Measurements from ENCODE around the gene DGKZ. TPM values are rescaled to one million over a fixed set of nuclear protein-coding genes. Genes with fewer than 3 reads are reported as not detected.

The DGKZ gene
- total RNA-seq, 1 experiment from 2014 or later = 43.7 TPM

DNA sequence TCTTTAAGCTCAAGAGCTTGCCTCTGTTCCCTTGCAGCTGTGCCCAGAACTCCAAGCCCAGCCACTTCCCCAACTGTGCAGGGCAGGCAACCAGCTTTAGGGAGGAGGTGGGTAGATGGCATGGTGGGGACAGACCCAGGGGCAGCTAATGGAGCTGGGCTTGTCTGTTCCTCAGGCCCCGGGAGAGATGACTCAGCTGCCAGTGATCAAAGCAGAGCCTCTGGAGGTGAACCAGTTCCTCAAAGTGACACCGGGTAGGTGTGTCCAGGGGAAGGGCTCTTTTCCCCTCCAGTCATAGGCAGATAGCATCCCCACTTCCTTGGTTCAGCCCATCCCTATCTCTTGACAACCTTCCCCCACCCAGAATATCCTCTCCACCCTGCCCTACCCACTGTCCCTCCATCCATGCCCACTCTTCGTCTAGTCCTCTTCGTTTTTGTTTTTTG lies 37.4 kb upstream of the DGKZ start:
- Histone ChIP-seq H3K27ac (no peak overlapping the region), H3K4me1 (replicated peaks) (peaks cover 10% of the 10 kb centered on the region; the same call in 1 of the 2 replicates), H3K4me3 (no peak overlapping the region), H3K9me3 (replicated peaks) (no peaks in the 10 kb centered on the region), H3K36me3 (peaks cover 89% of the 10 kb centered on the region), H3K27me3 (replicated peaks) (no peaks in the 10 kb centered on the region)
- no peak for DNase-seq (ENCODE audit: low read depth in 1 of 2, low spot score in 2 of 2)

DNA sequence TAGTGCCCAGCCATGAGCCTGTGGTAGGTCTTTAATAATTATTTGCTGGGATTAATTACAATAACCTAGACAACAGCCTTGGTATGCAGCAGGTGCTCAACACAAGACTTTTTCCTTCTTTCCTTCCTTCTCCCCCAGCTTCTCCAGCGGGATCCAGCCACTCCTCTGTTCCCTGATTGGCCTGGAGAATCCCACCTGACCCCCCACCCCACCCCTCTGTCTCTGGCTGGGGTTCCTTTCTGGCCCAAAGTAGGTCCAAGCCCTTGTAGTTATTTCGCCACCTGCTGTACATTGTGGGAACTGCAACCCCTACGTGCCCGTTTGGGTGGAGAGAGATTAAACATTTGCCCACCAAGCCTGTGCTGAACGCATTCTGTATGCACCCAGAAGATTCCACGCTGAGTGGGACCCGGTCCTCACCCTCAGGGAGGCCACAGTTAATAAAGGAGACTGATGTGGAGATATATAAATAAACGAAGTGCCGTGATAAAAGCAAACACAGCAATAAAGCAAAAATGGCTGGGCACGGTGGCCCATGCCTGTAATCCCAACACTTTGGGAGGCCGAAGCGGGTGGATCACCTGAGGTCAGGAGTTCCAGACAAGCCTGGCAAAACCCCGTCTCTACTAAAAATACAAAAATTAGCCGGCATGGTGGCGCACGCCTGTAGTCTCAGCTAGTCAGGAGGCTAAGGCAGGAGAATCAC lies 32.1 kb upstream of the DGKZ start:
- DNase-seq (ENCODE audit: low read depth in 1 of 2, low spot score in 2 of 2) = peak; percentile 70 to 86
- peaks cover 98% of the 10 kb centered on the region for H3K36me3 ChIP-seq

DNA sequence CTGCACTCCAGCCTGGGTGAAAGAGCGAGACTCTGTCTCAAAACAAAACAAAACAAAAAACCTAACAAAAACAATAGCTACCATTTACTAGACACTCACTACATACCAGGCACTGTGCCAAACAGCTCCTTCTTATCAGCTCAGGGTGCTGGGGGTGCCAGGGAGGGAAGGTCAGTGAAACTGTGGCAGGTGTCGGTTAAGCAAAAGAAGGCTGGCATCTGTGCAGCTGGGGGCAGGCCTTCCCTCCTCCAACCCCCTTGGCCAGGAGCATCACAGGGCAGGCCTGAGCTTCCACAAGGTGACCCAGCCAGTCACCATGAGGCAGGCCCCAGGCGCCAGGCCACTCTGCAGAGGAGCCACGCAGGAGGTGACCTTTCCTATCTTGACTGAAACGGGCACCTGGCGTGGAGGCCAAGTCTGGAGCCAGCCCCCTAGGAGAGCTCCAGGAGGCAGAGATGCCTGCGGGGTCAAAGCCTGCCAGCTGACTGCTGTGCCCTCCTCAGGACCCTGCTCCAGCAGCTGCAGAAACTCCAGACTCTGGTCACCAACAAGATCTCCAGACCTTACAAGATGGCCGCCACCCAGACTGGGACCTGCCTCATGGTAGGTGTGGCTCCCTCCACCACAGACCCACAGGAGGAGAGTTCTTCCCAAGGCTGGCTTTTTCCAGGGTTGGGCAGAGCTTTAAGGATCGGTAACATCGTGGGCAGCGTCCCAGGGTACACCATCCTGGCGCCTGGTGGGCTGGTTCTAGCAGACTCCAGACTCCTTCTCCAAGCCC lies 31.3 kb upstream of the DGKZ start:
- no peaks in the 10 kb centered on the region for H3K4me1 ChIP-seq (replicated peaks)
- H3K9me3 ChIP-seq (replicated peaks) = no peaks in the 10 kb centered on the region
- peaks cover 98% of the 10 kb centered on the region for H3K36me3 ChIP-seq
- no peak overlapping the region for H3K4me3 ChIP-seq
- DNase-seq (ENCODE audit: low read depth in 1 of 2, low spot score in 2 of 2) = no peak
- H3K27me3 ChIP-seq (replicated peaks) = no peaks in the 10 kb centered on the region
- H3K27ac ChIP-seq = no peak overlapping the region

More for the DNA sequence above, 32.1 kb upstream of the DGKZ start:
- Histone ChIP-seq H3K4me3 (no peak overlapping the region), H3K4me1 (replicated peaks) (no peaks in the 10 kb centered on the region), H3K27me3 (replicated peaks) (no peaks in the 10 kb centered on the region), H3K27ac (no peak overlapping the region), H3K9me3 (replicated peaks) (no peaks in the 10 kb centered on the region)

DNA sequence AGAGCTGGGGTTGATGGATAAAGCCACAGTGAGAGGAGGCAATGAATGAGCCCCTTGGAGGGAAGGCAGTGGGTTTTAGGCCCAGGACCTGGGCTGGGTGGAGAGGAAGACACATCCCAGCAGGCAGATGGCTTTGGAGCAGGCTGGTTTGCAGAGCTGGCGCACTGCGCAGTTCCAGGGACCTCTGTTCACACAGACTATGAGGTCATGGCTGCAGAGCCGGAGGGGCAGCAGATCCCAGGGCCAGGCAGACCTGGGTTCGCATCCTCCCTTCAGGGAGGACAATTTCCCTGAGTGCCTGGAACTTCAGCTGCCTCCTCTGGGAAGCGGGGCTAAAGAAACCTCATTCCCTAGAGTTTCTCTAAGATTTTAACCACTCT lies 28.2 kb upstream of the DGKZ start:
- no peak overlapping the region for H3K4me3 ChIP-seq
- peaks cover 90% of the 10 kb centered on the region for H3K36me3 ChIP-seq
- no peaks in the 10 kb centered on the region for H3K27me3 ChIP-seq (replicated peaks)
- H3K27ac ChIP-seq = no peak overlapping the region
- DNase-seq (ENCODE audit: low read depth in 1 of 2, low spot score in 2 of 2) = no peak
- no peaks in the 10 kb centered on the region for H3K9me3 ChIP-seq (replicated peaks)
- H3K4me1 ChIP-seq (replicated peaks) = no peaks in the 10 kb centered on the region

DNA sequence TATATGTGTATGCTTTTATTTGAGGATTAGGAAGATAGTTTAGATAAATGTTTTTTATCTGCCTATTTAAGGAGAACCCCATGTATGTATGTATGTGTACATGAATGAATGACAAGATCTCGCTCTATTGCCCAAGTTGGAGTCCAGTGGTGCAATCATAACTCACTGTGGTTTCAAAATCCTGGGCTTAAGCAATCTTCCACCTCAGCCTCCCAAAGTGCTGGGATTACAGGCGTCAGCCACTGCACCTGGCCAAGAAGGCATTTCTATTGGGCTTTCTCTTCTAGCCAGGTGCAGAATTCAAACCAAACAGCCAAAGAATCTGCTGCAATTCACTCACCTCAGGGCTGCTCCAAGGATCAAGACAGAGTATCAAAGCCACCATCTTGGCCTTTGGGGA lies 25.5 kb upstream of the DGKZ start:
- Histone ChIP-seq H3K27me3 (replicated peaks) (no peaks in the 10 kb centered on the region), H3K27ac (no peak overlapping the region), H3K36me3 (peaks cover 65% of the 10 kb centered on the region), H3K4me3 (no peak overlapping the region), H3K4me1 (replicated peaks) (no peaks in the 10 kb centered on the region), H3K9me3 (replicated peaks) (no peaks in the 10 kb centered on the region)
- DNase-seq (ENCODE audit: low read depth in 1 of 2, low spot score in 2 of 2) = no peak

DNA sequence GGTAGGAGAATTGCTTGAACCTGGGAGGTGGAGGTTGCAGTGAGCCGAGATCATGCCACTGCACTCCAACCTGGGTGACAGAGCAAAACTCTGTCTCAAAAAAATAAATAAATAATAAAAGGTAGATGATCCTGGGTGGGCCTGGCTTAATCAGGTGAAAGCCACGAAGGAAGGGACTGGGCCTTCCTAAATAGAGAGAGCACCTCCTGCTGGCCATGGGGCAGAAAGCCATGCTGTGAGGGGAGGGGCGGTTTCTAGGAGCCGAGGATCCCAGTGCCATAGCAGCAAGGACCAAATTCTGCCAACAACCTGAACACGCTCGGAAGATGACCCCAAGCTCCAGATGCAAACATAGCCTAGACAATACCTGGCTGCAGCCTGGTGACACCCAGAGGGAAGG lies 24.5 kb upstream of the DGKZ start:
- Histone ChIP-seq H3K4me3 (no peak overlapping the region), H3K27me3 (replicated peaks) (no peaks in the 10 kb centered on the region), H3K9me3 (replicated peaks) (no peaks in the 10 kb centered on the region), H3K27ac (no peak overlapping the region), H3K4me1 (replicated peaks) (no peaks in the 10 kb centered on the region), H3K36me3 (peaks cover 55% of the 10 kb centered on the region)
- DNase-seq (ENCODE audit: low read depth in 1 of 2, low spot score in 2 of 2) = peak; percentile 38 to 57

DNA sequence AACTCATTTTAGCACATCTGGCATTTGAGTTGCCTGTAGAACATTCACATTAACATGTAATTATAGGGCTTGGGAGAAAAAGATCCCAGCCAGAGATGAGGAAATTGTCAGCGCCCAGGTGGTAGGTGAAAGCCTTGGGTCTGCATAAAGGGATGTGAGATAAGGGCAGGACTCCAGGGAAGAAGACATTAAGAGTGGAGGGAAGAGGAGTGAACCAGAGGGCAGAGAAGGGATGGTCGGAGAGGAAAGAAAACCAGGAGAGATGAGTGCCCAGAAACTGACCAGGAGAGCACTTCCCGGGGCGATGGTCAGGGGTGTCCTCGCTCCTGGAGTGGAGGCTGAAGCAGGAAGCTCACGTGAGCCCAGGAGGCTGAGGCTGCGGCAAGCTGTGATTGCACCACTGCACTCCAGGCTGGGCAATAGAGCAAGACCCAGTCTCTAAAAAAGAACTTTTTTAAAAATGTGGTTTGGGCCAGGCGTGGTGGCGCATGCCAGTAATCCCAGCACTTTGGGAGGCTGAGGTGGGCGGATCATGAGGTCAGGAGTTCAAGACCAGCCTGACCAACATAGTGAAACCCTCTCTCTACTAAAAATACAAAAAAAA lies 20.3 kb upstream of the DGKZ start:
- peaks cover 9% of the 10 kb centered on the region for H3K27me3 ChIP-seq (replicated peaks)
- H3K4me3 ChIP-seq = no peak overlapping the region
- H3K36me3 ChIP-seq = peaks cover 14% of the 10 kb centered on the region
- H3K4me1 ChIP-seq (replicated peaks) = no peaks in the 10 kb centered on the region
- DNase-seq (ENCODE audit: low read depth in 1 of 2, low spot score in 2 of 2) = no peak
- H3K9me3 ChIP-seq (replicated peaks) = no peaks in the 10 kb centered on the region
- H3K27ac ChIP-seq = no peak overlapping the region

DNA sequence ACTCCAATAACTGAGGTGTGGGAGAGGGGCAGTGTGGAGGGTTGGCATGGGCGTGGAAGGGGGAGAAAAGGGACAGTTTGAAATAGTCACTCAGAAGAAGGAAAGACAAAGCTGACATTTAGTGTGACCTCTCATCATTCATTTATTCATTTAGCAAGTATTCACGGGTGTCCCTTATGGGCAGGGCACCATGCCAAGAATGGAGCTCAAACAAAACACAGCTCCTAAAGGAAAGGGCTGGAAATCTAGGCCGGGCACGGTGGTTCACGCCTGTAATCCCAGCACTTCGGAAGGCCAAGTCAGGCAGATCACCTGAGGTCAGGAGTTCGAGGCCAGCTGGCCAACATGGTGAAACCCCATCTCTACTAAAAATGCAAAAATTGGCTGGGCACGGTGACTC lies 19.4 kb upstream of the DGKZ start:
- Histone ChIP-seq H3K4me1 (replicated peaks) (peaks cover 4% of the 10 kb centered on the region), H3K4me3 (no peak overlapping the region), H3K27me3 (replicated peaks) (peaks cover 18% of the 10 kb centered on the region), H3K9me3 (replicated peaks) (no peaks in the 10 kb centered on the region), H3K27ac (no peak overlapping the region), H3K36me3 (peaks cover 5% of the 10 kb centered on the region)
- DNase-seq (ENCODE audit: low read depth in 1 of 2, low spot score in 2 of 2) = no peak

DNA sequence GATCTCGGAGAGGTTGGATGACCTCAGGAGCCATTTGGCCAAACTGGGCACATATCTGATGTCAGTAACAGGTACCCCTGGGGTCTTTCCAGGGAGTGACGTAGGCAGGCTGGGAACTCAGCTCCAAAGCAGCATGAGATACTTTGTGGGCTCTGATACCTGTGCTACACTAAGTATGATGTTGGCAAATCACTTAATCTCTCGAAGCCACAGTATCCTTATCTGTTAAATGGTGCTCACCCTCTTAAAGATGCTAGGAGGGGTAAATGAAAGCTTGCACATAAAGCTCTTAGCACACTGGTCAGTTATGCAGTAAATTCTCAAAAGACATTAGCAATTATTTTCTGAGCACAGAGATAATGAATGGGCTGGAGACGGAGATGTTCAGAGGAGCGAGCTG lies 17.1 kb upstream of the DGKZ start:
- DNase-seq (ENCODE audit: low read depth in 1 of 2, low spot score in 2 of 2) = no peak
- H3K4me1 ChIP-seq (replicated peaks) = peaks cover 10% of the 10 kb centered on the region
- H3K36me3 ChIP-seq = no peaks in the 10 kb centered on the region
- H3K27me3 ChIP-seq (replicated peaks) = peaks cover 33% of the 10 kb centered on the region
- H3K4me3 ChIP-seq = no peak overlapping the region
- no peak overlapping the region for H3K27ac ChIP-seq
- 0 out of 2 replicates have a peak, but pooled peaks cover 4% of the 10 kb centered on the region for H3K9me3 ChIP-seq (replicated peaks)

DNA sequence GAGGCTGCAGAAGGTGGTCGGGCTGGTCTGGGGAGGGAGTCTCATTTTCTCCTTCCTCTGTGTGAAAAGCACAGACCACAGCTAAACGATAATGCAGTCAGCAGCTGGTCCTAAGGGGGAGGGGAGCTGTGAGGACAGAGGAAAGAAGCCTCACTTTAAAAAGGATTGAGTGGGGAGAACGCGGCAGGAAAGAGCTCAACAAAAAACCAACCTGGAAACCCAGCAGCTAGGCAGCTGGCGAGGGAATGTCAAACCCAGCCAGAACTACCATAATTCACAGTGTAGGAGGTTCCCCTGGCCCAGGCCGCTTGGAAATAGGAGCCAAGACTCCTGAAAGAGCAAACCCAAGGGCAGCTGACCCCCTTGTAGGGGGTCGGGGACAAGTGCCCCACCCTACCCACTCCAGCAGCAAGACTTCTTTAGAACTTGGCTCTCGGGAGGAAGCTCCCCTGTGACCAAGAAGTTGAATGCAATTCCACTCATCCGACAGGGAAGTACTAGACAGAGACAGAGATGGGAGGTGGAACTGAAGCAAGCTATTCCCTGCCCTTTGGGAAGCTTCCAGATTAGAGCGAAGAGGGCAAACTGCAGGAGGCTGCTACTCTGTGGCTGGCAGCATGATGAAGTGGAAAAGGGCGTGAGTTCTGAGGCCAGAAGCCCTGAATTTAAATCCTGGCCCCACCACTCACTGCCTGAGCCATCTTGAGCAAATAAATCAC lies 16.5 kb upstream of the DGKZ start:
- no peak for DNase-seq (ENCODE audit: low read depth in 1 of 2, low spot score in 2 of 2)
- H3K27ac ChIP-seq = no peak overlapping the region

DNA sequence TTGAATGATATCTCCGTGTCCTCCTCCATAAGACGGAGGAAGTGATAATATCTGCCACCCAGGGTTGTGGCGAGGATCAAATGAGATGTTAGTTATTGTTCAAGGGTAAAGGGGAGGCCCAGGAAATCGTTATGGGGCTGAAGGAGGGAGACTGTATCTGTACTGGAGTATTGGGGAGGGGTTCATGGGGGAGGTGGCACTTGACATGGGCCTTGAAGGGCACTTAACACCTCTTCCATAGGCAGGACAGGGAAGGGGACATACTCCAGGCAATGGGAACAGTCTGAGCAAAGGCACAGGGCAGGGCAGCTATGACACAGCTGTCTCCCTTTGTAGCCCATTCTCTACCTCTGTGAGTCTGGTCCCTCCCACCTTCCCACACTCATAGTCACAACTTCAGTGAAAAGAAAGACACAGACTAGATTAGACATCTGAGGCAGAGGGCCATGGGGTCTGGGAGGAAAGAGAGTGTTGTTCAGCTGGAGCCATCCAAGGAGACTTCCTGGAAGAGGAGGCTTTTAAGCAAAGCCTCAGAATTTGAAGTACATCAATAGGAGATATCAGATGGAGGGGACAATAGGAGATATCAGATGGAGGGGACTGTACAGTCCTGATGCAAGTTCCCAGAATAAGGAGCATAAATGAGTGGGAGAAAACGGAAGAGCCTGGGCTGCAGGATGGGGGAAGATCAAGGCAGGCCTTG lies 15.8 kb upstream of the DGKZ start:
- H3K27ac ChIP-seq = no peak overlapping the region
- H3K27me3 ChIP-seq (replicated peaks) = peaks cover 33% of the 10 kb centered on the region
- 0 out of 2 replicates have a peak, but pooled peaks cover 4% of the 10 kb centered on the region for H3K9me3 ChIP-seq (replicated peaks)
- peaks cover 10% of the 10 kb centered on the region for H3K4me1 ChIP-seq (replicated peaks)
- no peaks in the 10 kb centered on the region for H3K36me3 ChIP-seq
- H3K4me3 ChIP-seq = no peak overlapping the region
- DNase-seq (ENCODE audit: low read depth in 1 of 2, low spot score in 2 of 2) = no peak

More for the DNA sequence above, 16.5 kb upstream of the DGKZ start:
- peaks cover 33% of the 10 kb centered on the region for H3K27me3 ChIP-seq (replicated peaks)
- H3K36me3 ChIP-seq = no peaks in the 10 kb centered on the region
- 0 out of 2 replicates have a peak, but pooled peaks cover 4% of the 10 kb centered on the region for H3K9me3 ChIP-seq (replicated peaks)
- peaks cover 10% of the 10 kb centered on the region for H3K4me1 ChIP-seq (replicated peaks)
- H3K4me3 ChIP-seq = no peak overlapping the region

DNA sequence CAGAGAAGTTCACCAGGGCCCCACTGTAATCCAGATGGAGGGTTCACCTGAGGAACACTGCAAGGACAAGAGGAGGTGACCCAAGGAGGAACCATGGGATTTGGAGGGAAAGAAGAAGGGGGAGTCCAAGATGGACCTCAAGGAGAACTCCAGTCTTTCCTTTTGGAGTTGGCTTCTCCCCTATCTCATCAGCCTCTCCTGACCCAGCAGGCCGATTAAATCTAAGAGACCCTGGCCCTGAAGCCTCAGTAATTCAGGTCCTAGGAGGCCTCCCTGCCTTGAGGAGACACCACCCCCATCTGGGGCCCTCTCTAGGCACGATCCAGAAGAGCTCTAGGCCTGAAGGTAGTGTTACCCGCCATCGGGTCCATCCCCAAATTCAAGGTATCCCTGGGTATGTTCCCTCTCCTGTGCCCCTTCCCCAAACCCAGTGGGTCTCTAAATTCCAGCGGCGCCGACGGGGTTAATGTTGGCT lies 15.1 kb upstream of the DGKZ start:
- Histone ChIP-seq H3K27ac (no peak overlapping the region), H3K4me3 (no peak overlapping the region), H3K36me3 (no peaks in the 10 kb centered on the region), H3K27me3 (replicated peaks) (peaks cover 33% of the 10 kb centered on the region), H3K4me1 (replicated peaks) (peaks cover 10% of the 10 kb centered on the region), H3K9me3 (replicated peaks) (0 out of 2 replicates have a peak, but pooled peaks cover 4% of the 10 kb centered on the region)
- no peak for DNase-seq (ENCODE audit: low read depth in 1 of 2, low spot score in 2 of 2)
